ENCODE results near the gene NLRP7.

- TF ChIP-seq, protein P1, sequence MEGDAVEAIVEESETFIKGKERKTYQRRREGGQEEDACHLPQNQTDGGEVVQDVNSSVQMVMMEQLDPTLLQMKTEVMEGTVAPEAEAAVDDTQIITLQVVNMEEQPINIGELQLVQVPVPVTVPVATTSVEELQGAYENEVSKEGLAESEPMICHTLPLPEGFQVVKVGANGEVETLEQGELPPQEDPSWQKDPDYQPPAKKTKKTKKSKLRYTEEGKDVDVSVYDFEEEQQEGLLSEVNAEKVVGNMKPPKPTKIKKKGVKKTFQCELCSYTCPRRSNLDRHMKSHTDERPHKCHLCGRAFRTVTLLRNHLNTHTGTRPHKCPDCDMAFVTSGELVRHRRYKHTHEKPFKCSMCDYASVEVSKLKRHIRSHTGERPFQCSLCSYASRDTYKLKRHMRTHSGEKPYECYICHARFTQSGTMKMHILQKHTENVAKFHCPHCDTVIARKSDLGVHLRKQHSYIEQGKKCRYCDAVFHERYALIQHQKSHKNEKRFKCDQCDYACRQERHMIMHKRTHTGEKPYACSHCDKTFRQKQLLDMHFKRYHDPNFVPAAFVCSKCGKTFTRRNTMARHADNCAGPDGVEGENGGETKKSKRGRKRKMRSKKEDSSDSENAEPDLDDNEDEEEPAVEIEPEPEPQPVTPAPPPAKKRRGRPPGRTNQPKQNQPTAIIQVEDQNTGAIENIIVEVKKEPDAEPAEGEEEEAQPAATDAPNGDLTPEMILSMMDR (IDR thresholded peaks at IDR 0.05), result no peak
- TF ChIP-seq POLR2A (IDR thresholded peaks at IDR 0.05), result no peak
These were observed 19.0 kb downstream of the NLRP7 start for GRCh38 chr19:54928299-54928698.
